ENCODE data around the gene PHACTR1. TPM values are rescaled to one million over a fixed set of nuclear protein-coding genes. Genes with fewer than 3 reads are reported as not detected.

PHACTR1 gene
- total and polyA plus RNA-seq, 3 donors from 2014 or later = 5.1 to 7.6 (median 6.5) TPM

DNA sequence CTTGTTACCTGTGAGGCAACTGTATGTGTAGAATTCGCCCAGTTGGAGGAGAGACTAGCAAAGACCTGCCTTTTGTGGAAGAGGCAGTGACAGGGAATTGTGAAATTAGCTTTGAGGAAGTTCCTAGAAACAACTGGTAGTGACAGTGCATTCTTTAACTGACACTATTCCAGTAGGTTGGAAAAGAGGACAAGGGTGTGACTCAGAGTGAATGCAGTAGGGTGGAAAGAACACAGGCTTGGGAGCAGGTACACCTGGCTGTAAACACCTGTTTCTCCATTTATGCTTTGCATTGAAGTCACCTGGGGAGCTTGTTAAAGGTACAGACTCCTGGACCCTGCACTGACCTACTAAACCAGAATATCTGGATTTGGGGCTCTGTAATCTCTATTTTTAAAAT lies 295.7 kb downstream of the PHACTR1 start:
- Histone ChIP-seq H3K9me3 (no peaks in the 10 kb centered on the region), H3K36me3 (ENCODE audit: low read depth, missing control alignments) (no peaks in the 10 kb centered on the region), H3K27me3 (no peaks in the 10 kb centered on the region), H3K27ac (no peak overlapping the region), H3K4me1 (no peaks in the 10 kb centered on the region), H3K4me3 (no peak overlapping the region)
- 78 to 89% methylated on average over 1 of the region's 1 CpG for WGBS, 2 donors
- TF ChIP-seq, protein P1, sequence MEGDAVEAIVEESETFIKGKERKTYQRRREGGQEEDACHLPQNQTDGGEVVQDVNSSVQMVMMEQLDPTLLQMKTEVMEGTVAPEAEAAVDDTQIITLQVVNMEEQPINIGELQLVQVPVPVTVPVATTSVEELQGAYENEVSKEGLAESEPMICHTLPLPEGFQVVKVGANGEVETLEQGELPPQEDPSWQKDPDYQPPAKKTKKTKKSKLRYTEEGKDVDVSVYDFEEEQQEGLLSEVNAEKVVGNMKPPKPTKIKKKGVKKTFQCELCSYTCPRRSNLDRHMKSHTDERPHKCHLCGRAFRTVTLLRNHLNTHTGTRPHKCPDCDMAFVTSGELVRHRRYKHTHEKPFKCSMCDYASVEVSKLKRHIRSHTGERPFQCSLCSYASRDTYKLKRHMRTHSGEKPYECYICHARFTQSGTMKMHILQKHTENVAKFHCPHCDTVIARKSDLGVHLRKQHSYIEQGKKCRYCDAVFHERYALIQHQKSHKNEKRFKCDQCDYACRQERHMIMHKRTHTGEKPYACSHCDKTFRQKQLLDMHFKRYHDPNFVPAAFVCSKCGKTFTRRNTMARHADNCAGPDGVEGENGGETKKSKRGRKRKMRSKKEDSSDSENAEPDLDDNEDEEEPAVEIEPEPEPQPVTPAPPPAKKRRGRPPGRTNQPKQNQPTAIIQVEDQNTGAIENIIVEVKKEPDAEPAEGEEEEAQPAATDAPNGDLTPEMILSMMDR (IDR thresholded peaks at IDR 0.05) = no peak
- no peak for TF ChIP-seq POLR2A (IDR thresholded peaks at IDR 0.05)
- DNase-seq = no peak
- intact Hi-C loops (cut with DNase I; ENCODE audit: low total_unique reads) = no loop called here

DNA sequence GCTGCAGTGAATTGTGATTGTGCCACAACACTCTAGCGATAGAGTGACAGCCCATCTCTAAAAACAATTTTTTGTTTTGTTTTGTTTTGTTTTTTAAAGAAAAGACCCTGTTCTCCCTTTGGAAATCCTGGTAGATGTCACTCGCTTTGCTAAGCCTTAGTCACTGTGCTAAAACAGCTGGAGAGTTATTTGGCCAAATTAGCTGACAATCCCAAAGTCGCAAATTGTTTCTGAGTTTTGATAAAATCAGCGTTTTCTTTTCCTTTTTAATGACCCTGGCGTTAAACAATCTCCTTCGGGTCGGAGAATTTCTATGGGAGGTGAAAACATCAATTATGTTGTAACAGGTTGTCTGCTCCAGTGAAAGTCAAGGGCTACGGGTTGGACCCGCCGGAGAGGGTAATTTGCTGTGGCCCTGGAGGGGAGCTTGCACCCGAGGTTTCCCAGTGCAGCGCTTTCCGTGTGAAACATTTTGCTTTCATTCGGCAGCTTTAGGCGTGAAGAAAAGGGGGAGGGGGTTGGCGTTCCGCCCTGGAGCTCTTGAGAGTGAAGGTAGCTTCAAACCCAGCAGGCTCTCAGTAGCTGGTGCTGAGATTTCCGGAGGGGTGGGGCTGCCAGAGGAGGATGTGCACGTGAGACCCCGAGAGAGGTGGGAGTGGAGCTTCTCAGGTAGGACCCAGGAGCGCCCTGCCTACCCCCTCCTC lies 296.6 kb downstream of the PHACTR1 start:
- no peak for TF ChIP-seq POLR2A (IDR thresholded peaks at IDR 0.05)
- TF ChIP-seq, protein P1 (IDR thresholded peaks at IDR 0.05) = no peak
- H3K27ac ChIP-seq = no peak overlapping the region
- no peaks in the 10 kb centered on the region for H3K4me1 ChIP-seq
- no peaks in the 10 kb centered on the region for H3K36me3 ChIP-seq (ENCODE audit: low read depth, missing control alignments)
- no peaks in the 10 kb centered on the region for H3K9me3 ChIP-seq
- peak; percentile 40 for DNase-seq
- H3K4me3 ChIP-seq = peak overlapping the region; percentile 51 to 64
- intact Hi-C loops (cut with DNase I; ENCODE audit: low total_unique reads) = no loop called here
- H3K27me3 ChIP-seq = no peaks in the 10 kb centered on the region
- WGBS, 2 donors = 5 to 10% methylated on average over 20 to 21 of the region's 21 CpGs

- Histone ChIP-seq H3K9me3 (no peaks in the 10 kb centered on the region), H3K4me1 (no peaks in the 10 kb centered on the region), H3K27ac (no peak overlapping the region), H3K36me3 (ENCODE audit: low read depth, missing control alignments) (no peaks in the 10 kb centered on the region), H3K27me3 (no peaks in the 10 kb centered on the region), H3K4me3 (peak overlapping the region; percentile 51 to 64)
- WGBS, 2 donors = 0 to 1% methylated on average over 48 to 56 of the region's 83 CpGs
- intact Hi-C loops (cut with DNase I; ENCODE audit: low total_unique reads) = no loop called here
- no peak for TF ChIP-seq POLR2A (IDR thresholded peaks at IDR 0.05)
- TF ChIP-seq, protein P1 (IDR thresholded peaks at IDR 0.05) = no peak
- DNase-seq = no peak
These were observed 297.3 kb downstream of the PHACTR1 start for GRCh38 chr6:13013681-13014503.

- Histone ChIP-seq H3K36me3 (ENCODE audit: low read depth, missing control alignments) (no peaks in the 10 kb centered on the region), H3K27ac (no peak overlapping the region), H3K9me3 (no peaks in the 10 kb centered on the region), H3K27me3 (no peaks in the 10 kb centered on the region), H3K4me3 (peak overlapping the region; percentile 51 to 64), H3K4me1 (no peaks in the 10 kb centered on the region)
- TF ChIP-seq POLR2A (IDR thresholded peaks at IDR 0.05) = no peak
- TF ChIP-seq, protein P1 (IDR thresholded peaks at IDR 0.05) = no peak
- intact Hi-C loops (cut with DNase I; ENCODE audit: low total_unique reads) = no loop called here
- 31 to 32% methylated on average over 33 to 40 of the region's 40 CpGs for WGBS, 2 donors
- DNase-seq = peak; percentile 22
These were observed 298.2 kb downstream of the PHACTR1 start for GRCh38 chr6:13014504-13015378.

All from testis (tissue), 3 donors.